GM12878 (cell line): ENCODE results near the gene MYCBP2. TPM values are rescaled to one million over a fixed set of nuclear protein-coding genes. Genes with fewer than 3 reads are reported as not detected.

ENCODE experiments used
- BACH1 ChIP-seq: fragments of 450-650 bp; IDR thresholded peaks from 2 replicates; pipeline ENCODE4 v1.6.1; 2017; ENCODE audit warnings: mild to moderate bottlenecking, borderline replicate concordance
- BCL11A ChIP-seq: IDR thresholded peaks from 2 replicates; pipeline ENCODE4 v1.6.1; 2011; ENCODE audit warnings: low read depth, low read length
- CBX3 ChIP-seq: fragments of 200-600 bp; sonication (generic); IDR thresholded peaks from 2 replicates; pipeline ENCODE4 v1.6.1; 2016; ENCODE audit warnings: low read depth, borderline replicate concordance
- HDAC2 ChIP-seq: fragments of 200-600 bp; sonication (generic); IDR thresholded peaks from 2 replicates; pipeline ENCODE4 v1.6.1; 2017
- IKZF1 ChIP-seq: fragments of 450-650 bp; conservative IDR thresholded peaks from 2 replicates; pipeline ENCODE4 v1.6.1; 2017; ENCODE audit warnings: antibody characterized with exemption, mild to moderate bottlenecking
- NR2F1 ChIP-seq: fragments of 450-650 bp; conservative IDR thresholded peaks from 2 replicates; pipeline ENCODE4 v1.6.1; 2017; ENCODE audit warnings: mild to moderate bottlenecking
- POLR2AphosphoS5 ChIP-seq: IDR thresholded peaks from 2 replicates; pipeline ENCODE4 v1.6.1; 2011; ENCODE audit warnings: mild to moderate bottlenecking, low read length, inconsistent platforms
- RAD51 ChIP-seq: fragments of 450-650 bp; IDR thresholded peaks from 2 replicates; pipeline ENCODE4 v1.6.1; 2016; ENCODE audit warnings: moderate library complexity, mild to moderate bottlenecking, inconsistent platforms
- RB1 ChIP-seq: fragments of 450-650 bp; formaldehyde crosslinking; IDR thresholded peaks from 2 replicates; pipeline ENCODE4 v1.6.1; 2017; ENCODE audit warnings: mild to moderate bottlenecking, borderline replicate concordance
- REST ChIP-seq: IDR thresholded peaks from 2 replicates; pipeline ENCODE4 v1.6.1; 2012; ENCODE audit warnings: mild to moderate bottlenecking, low read depth, low read length
- RFX5 ChIP-seq: IDR thresholded peaks from 2 replicates; pipeline ENCODE4 v1.6.1; 2011; ENCODE audit warnings: low read depth, low read length, improper control_type of control experiment
- TARDBP ChIP-seq: IDR thresholded peaks from 2 replicates; pipeline ENCODE4 v1.6.1; 2016; ENCODE audit warnings: borderline replicate concordance
- ZNF217 ChIP-seq: fragments of 450-650 bp; IDR thresholded peaks from 2 replicates; pipeline ENCODE4 v1.6.1; 2017; ENCODE audit warnings: antibody characterized with exemption, mild to moderate bottlenecking
- ZNF592 ChIP-seq: fragments of 450-650 bp; IDR thresholded peaks from 2 replicates; pipeline ENCODE4 v1.6.1; 2017; ENCODE audit warnings: mild to moderate bottlenecking, moderate library complexity
- polyA plus RNA-seq, 11 experiments: library from polyadenylated mRNA; depleted of rRNA in 4 of 11; unstranded in 6 of 11; stranded (reverse) in 5 of 11; fragments of >200 nt; fragmentation: Nextera tagmentation in 4 of 11; fragmentation: Illumina TruSeq in 1 of 11; extraction: Ambion mirVana in 4 of 11; extraction: Trizol in 1 of 11; gene quantifications; 1 replicate in 1 of 11; 2 replicates in 10 of 11; pipeline versions ENCODE4 v1.2.1 to v1.2.3, GENCODE V29; 2011 to 2016; ENCODE audit warnings: inconsistent platforms in 2 of 11, missing spikeins in 2 of 11, low read depth in 1 of 11
- total RNA-seq, 4 experiments: library from RNA; depleted of rRNA in 3 of 4; stranded (reverse); fragments of >200 nt in 3 of 4; fragmentation: Illumina TruSeq in 1 of 4; extraction: Trizol in 1 of 4; gene quantifications; 2 replicates each; pipeline versions ENCODE4 v1.2.1 to v1.2.3, GENCODE V29; 2013 to 2021
- TF ChIP-seq, protein P1 (sequence below): fragments of 450-650 bp; IDR thresholded peaks from 2 replicates; pipeline ENCODE4 v1.6.1; 2016; ENCODE audit warnings: mild to moderate bottlenecking
- TF ChIP-seq, protein P2 (sequence below): IDR thresholded peaks from 2 replicates; pipeline ENCODE4 v1.6.1; 2012; ENCODE audit warnings: low read depth, low read length, improper control_type of control experiment
- TF ChIP-seq, protein P3 (sequence below): fragments of 450-650 bp; formaldehyde crosslinking; IDR thresholded peaks from 2 replicates; pipeline ENCODE4 v1.4.0; 2022; ENCODE audit warnings: mild to moderate bottlenecking, moderate library complexity

MYCBP2 gene
- total and polyA plus RNA-seq, 10 of the 15 experiments (the other 5 are each of a cell fraction or from before 2014, with no cell fraction given), result 51.9 to 152 (median 98.2) TPM

- TF ChIP-seq ZNF592 (no peak), HDAC2 (no peak), IKZF1 (peak; percentile 95), POLR2AphosphoS5 (peak; percentile 75; the same call in 1 of the 2 replicates), TARDBP (peak; percentile 84; the same call in 1 of the 2 replicates), CBX3 (no peak), BCL11A (no peak), NR2F1 (no peak), ZNF217 (no peak), RFX5 (peak; percentile 47; the same call in 1 of the 2 replicates), REST (no peak), RAD51 (0 out of 2 replicates have a peak, but pooled peaks have one; percentile 11), BACH1 (peak; percentile 21; the same call in 1 of the 2 replicates), RB1 (no peak; the same call in 1 of the 2 replicates)
- TF ChIP-seq, protein P1, sequence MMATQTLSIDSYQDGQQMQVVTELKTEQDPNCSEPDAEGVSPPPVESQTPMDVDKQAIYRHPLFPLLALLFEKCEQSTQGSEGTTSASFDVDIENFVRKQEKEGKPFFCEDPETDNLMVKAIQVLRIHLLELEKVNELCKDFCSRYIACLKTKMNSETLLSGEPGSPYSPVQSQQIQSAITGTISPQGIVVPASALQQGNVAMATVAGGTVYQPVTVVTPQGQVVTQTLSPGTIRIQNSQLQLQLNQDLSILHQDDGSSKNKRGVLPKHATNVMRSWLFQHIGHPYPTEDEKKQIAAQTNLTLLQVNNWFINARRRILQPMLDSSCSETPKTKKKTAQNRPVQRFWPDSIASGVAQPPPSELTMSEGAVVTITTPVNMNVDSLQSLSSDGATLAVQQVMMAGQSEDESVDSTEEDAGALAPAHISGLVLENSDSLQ, result peak; percentile 82
- TF ChIP-seq, protein P2, sequence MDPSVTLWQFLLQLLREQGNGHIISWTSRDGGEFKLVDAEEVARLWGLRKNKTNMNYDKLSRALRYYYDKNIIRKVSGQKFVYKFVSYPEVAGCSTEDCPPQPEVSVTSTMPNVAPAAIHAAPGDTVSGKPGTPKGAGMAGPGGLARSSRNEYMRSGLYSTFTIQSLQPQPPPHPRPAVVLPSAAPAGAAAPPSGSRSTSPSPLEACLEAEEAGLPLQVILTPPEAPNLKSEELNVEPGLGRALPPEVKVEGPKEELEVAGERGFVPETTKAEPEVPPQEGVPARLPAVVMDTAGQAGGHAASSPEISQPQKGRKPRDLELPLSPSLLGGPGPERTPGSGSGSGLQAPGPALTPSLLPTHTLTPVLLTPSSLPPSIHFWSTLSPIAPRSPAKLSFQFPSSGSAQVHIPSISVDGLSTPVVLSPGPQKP, result peak; percentile 13; the same call in 1 of the 2 replicates
- TF ChIP-seq, protein P3, sequence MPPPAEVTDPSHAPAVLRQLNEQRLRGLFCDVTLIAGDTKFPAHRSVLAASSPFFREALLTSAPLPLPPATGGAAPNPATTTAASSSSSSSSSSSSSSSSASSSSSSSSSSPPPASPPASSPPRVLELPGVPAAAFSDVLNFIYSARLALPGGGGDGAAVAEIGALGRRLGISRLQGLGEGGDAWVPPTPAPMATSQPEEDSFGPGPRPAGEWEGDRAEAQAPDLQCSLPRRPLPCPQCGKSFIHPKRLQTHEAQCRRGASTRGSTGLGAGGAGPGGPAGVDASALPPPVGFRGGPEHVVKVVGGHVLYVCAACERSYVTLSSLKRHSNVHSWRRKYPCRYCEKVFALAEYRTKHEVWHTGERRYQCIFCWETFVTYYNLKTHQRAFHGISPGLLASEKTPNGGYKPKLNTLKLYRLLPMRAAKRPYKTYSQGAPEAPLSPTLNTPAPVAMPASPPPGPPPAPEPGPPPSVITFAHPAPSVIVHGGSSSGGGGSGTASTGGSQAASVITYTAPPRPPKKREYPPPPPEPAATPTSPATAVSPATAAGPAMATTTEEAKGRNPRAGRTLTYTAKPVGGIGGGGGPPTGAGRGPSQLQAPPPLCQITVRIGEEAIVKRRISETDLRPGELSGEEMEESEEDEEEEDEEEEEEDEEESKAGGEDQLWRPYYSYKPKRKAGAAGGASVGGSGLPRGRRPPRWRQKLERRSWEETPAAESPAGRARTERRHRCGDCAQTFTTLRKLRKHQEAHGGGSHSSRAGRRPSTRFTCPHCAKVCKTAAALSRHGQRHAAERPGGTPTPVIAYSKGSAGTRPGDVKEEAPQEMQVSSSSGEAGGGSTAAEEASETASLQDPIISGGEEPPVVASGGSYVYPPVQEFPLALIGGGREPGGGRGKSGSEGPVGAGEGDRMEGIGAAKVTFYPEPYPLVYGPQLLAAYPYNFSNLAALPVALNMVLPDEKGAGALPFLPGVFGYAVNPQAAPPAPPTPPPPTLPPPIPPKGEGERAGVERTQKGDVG, result no peak
These were observed at the start of gene MYCBP2 (continued) for GRCh38 chr13:77326905-77327604.
